B cell (primary cell): Measurements from ENCODE around the gene NMT1. TPM values are rescaled to one million over a fixed set of nuclear protein-coding genes. Genes with fewer than 3 reads are reported as not detected.
"Not testable (repeated sequence)": the region's sequence is repeated elsewhere in the genome, so short reads cannot be mapped to it uniquely, and the experiment has no call there.

Source experiments
- ATAC-seq: fragments of 200-7000 bp; cut with Tn5 transposase; one replicate; pipeline ENCODE4 v1.10.0; 2021; ENCODE audit warnings: low read depth, mild to moderate bottlenecking, moderate number of reproducible peaks, moderate library complexity
- CTCF ChIA-PET: fragments of 350-600 bp; sonication (Branson Sonifier 250); formaldehyde crosslinking; loops from one replicate; lab custom pipeline; 2021; ENCODE audit warnings: antibody characterized with exemption, inconsistent platforms; lab: Charles Lee
- POLR2A ChIA-PET: fragments of 350-600 bp; sonication (Branson Sonifier 250); formaldehyde crosslinking; loops from one replicate; lab custom pipeline; 2021; ENCODE audit warnings: antibody characterized with exemption; lab: Charles Lee
- DNase-seq: peaks from one replicate; pipeline ENCODE4 v3.0.0; 2013
- H2AFZ ChIP-seq: 2 replicates; pipeline ENCODE4 v1.6.1; 2012; ENCODE audit warnings: mild to moderate bottlenecking, low read depth, low read length; ENCODE audit not compliant: insufficient read depth, poor library complexity, severe bottlenecking
- H3K27ac ChIP-seq, 2 donors: 1 replicate in 1 of 2; 2 replicates in 1 of 2; pipeline ENCODE4 v1.5.1; 2012 to 2013; ENCODE audit warnings: low read length in 2 of 2, mild to moderate bottlenecking in 2 of 2, moderate library complexity in 1 of 2
- H3K27me3 ChIP-seq, 4 experiments: fragments of 200-600 bp in 1 of 4; sonication (generic) in 1 of 4; replicated peaks in 1 of 4; 1 replicate in 2 of 4; 2 replicates in 2 of 4; pipeline versions ENCODE4 v1.6.1 to v1.7.0; 2013 to 2016; ENCODE audit warnings: low read length in 3 of 4, mild to moderate bottlenecking in 2 of 4, mixed read lengths in 1 of 4, moderate library complexity in 1 of 4; ENCODE audit not compliant: insufficient read depth in 4 of 4, control insufficient read depth in 3 of 4; ENCODE audit errors: control extremely low read depth in 1 of 4
- H3K36me3 ChIP-seq, 2 experiments: replicated peaks in 1 of 2; 1 replicate in 1 of 2; 2 replicates in 1 of 2; pipeline versions ENCODE4 v1.6.1 to v1.7.1; 2013; ENCODE audit warnings: low read length in 1 of 2; ENCODE audit not compliant: insufficient read depth in 2 of 2, control insufficient read depth in 1 of 2; ENCODE audit errors: control extremely low read depth in 1 of 2, extremely low read depth in 1 of 2
- H3K4me1 ChIP-seq, 2 donors: fragments of 200-600 bp in 1 of 2; sonication (generic) in 1 of 2; 1 replicate in 1 of 2; 2 replicates in 1 of 2; pipeline versions ENCODE4 v1.5.1 to v1.6.1; 2013 to 2017; ENCODE audit warnings: low read length in 2 of 2; ENCODE audit not compliant: control insufficient read depth in 2 of 2, insufficient read depth in 2 of 2
- H3K4me2 ChIP-seq: replicated peaks from 2 replicates; pipeline ENCODE3; 2012; ENCODE audit warnings: mild to moderate bottlenecking, low read depth, low read length; ENCODE audit not compliant: poor library complexity, severe bottlenecking
- H3K4me3 ChIP-seq, 5 experiments: fragments of 200-600 bp in 1 of 5; sonication (generic) in 1 of 5; 1 replicate in 3 of 5; 2 replicates in 2 of 5; pipeline versions ENCODE4 v1.5.1 to v1.7.0; 2011 to 2016; ENCODE audit warnings: low read length in 4 of 5, mild to moderate bottlenecking in 4 of 5, low read depth in 2 of 5, control low read depth in 1 of 5, moderate library complexity in 1 of 5; ENCODE audit not compliant: insufficient read depth in 1 of 5; ENCODE audit errors: control extremely low read depth in 1 of 5, extremely low read depth in 1 of 5
- H3K79me2 ChIP-seq: fragments of 200-600 bp; sonication (generic); one replicate; pipeline ENCODE4 v1.6.0; 2016; ENCODE audit warnings: low read length; ENCODE audit not compliant: control insufficient read depth, insufficient read depth
- H3K9ac ChIP-seq: fragments of 200-600 bp; sonication (generic); 2 replicates; pipeline ENCODE4 v1.6.1; 2017; ENCODE audit warnings: mild to moderate bottlenecking, low read length, moderate library complexity
- H3K9me3 ChIP-seq, 3 donors: one replicate each; pipeline versions ENCODE4 v1.6.1 to v1.7.1; 2013; ENCODE audit warnings: low read length in 2 of 3; ENCODE audit not compliant: control insufficient read depth in 2 of 3, insufficient read depth in 1 of 3; ENCODE audit errors: control extremely low read depth in 1 of 3
- H4K20me1 ChIP-seq: 2 replicates; pipeline ENCODE4 v1.6.0; 2012; ENCODE audit warnings: mild to moderate bottlenecking, low read length; ENCODE audit not compliant: insufficient read depth, control insufficient read depth, poor library complexity, severe bottlenecking
- H3K27ac Mint-ChIP-seq: one replicate; pipeline ENCODE4 v1.8.0; 2021; ENCODE audit warnings: mixed read lengths
- H3K27me3 Mint-ChIP-seq: one replicate; pipeline ENCODE4 v1.8.0; 2021; ENCODE audit warnings: mixed read lengths
- H3K4me1 Mint-ChIP-seq: one replicate; pipeline ENCODE4 v1.8.0; 2021; ENCODE audit warnings: mixed read lengths
- H3K4me3 Mint-ChIP-seq: one replicate; pipeline ENCODE4 v1.8.0; 2021; ENCODE audit warnings: mixed read lengths
- H3K9me3 Mint-ChIP-seq: one replicate; pipeline ENCODE4 v1.8.0; 2022; ENCODE audit warnings: mixed read lengths; ENCODE audit not compliant: insufficient read depth
- EZH2 ChIP-seq: IDR thresholded peaks from 2 replicates; pipeline ENCODE4 v1.6.1; 2012; ENCODE audit warnings: borderline replicate concordance, low read depth, mild to moderate bottlenecking, moderate library complexity, low read length; ENCODE audit not compliant: insufficient read depth, poor library complexity, severe bottlenecking
- WGBS: methylation state at CpG from one replicate; pipeline ENCODE4 v1.1.5; 2013; ENCODE audit warnings: missing lambda C conversion rate; ENCODE audit not compliant: insufficient coverage; 5-methylcytosine and 5-hydroxymethylcytosine counted together
- intact Hi-C: fragments of 100-400 bp; cut with micrococcal nuclease; formaldehyde crosslinking; loops from one replicate; pipeline ENCODE4 v1.10.0; 2022
- polyA plus RNA-seq: library from polyadenylated mRNA; depleted of rRNA; stranded (reverse); fragments of >200 nt; gene quantifications from 2 replicates; pipeline ENCODE4 v1.2.3, GENCODE V29; 2012
- total RNA-seq, 2 donors: library from RNA; stranded (reverse); fragments of 120-200 nt in 1 of 2; gene quantifications; 1 replicate in 1 of 2; 2 replicates in 1 of 2; pipeline versions ENCODE4 v1.2.3 to v1.2.4, GENCODE V29; 2013 to 2022

The NMT1 gene
- total and polyA plus RNA-seq, 2 donors (not counting 1 experiment from before 2014, with no cell fraction given): 30.1 to 134 TPM

- POLR2A ChIA-PET: interaction anchor here (1.2 kb wide), 1 partner anchor 10 kb away, joined by 7 read pairs; the partner anchor contains the start of gene NMT1
- peaks cover 20% of the 10 kb centered on the region for H3K4me1 Mint-ChIP-seq
Observed at GRCh38 chr17:45051060-45051719, 9.9 kb upstream of the NMT1 start, which contains the start of gene DCAKD. TSS of gene DCAKD (minus strand) at chr17:45051632. CDS start at chr17:45034885, 16,747 bp downstream.

GRCh38 chr17:45051720-45052051 lies 9.4 kb upstream of the NMT1 start:
- H3K27ac ChIP-seq, H2AFZ ChIP-seq, DNase-seq, H3K36me3 ChIP-seq, H3K9me3 ChIP-seq, ATAC-seq, H3K27ac Mint-ChIP-seq, H3K27me3 ChIP-seq, H3K27me3 Mint-ChIP-seq, H3K9me3 Mint-ChIP-seq, H3K4me3 Mint-ChIP-seq, H4K20me1 ChIP-seq: not testable (repeated sequence)
- peaks cover 18% of the 10 kb centered on the region for H3K4me1 Mint-ChIP-seq
- H3K4me1 ChIP-seq: peaks cover 7 to 19% of the 10 kb centered on the region in 2 donors
- peaks cover 29% of the 10 kb centered on the region for H3K79me2 ChIP-seq
- no CpG with 5 or more reads among the region's 54 CpGs for WGBS
- peak overlapping the region; percentile 90 for H3K4me2 ChIP-seq
- POLR2A ChIA-PET: interaction anchor here (0.9 kb wide), 1 partner anchor 10 kb away, joined by 9 read pairs; the partner anchor contains the start of gene NMT1
- intact Hi-C loops: loop anchor here (1.0 kb wide), 2 partner anchors 10 to 276 kb away; partner anchors contain the start of gene NMT1
- CTCF ChIA-PET: interaction anchor here (1.2 kb wide), 1 partner anchor 9 kb away, joined by 4 read pairs; the partner anchor contains the start of gene NMT1
- H3K9ac ChIP-seq: peak overlapping the region; percentile 68
- H3K4me3 ChIP-seq: peak overlapping the region in 3 of 5 experiments; percentile 30 to 67 (median 55)

More at GRCh38 chr17:45051060-45051719, 9.9 kb upstream of the NMT1 start, which contains the start of gene DCAKD:
- Mint-ChIP-seq H3K4me3 (peak within 1 kb of the TSS; percentile 89), H3K27me3 (no peaks in the 10 kb centered on the region), H3K27ac (peak within 1 kb of the TSS; percentile 90), H3K9me3 (no peaks in the 10 kb centered on the region)
- CTCF ChIA-PET: interaction anchor here (1.2 to 2.1 kb wide), 2 partner anchors 10 to 14 kb away, joined by 4 to 7 read pairs; partner anchors contain the start of gene NMT1
- peak within 1 kb of the TSS; percentile 86 for H3K9ac ChIP-seq
- peak within 1 kb of the TSS; percentile 55 to 83 (median 73) for H3K4me3 ChIP-seq
- no peaks in the 10 kb centered on the region for H4K20me1 ChIP-seq
- ATAC-seq: peak; percentile 99
- peak within 1 kb of the TSS; percentile 88 for H2AFZ ChIP-seq
- peaks cover 0 to 1% of the 10 kb centered on the region in 2 experiments for H3K36me3 ChIP-seq
- TF ChIP-seq EZH2: no peak
- no peaks in the 10 kb centered on the region for H3K9me3 ChIP-seq
- peaks cover 7 to 19% of the 10 kb centered on the region in 2 donors for H3K4me1 ChIP-seq
- 0% methylated on average over 40 of the region's 56 CpGs for WGBS
- peak; percentile 94 for DNase-seq
- peak within 1 kb of the TSS; percentile 77 to 92 for H3K27ac ChIP-seq
- peak within 1 kb of the TSS; percentile 90 for H3K4me2 ChIP-seq
- no peaks in the 10 kb centered on the region for H3K27me3 ChIP-seq
- H3K79me2 ChIP-seq: peaks cover 32% of the 10 kb centered on the region
- intact Hi-C loops: loop anchor here (1.0 kb wide), 2 partner anchors 10 to 276 kb away; partner anchors contain the start of gene NMT1
